Measurements from ENCODE around the gene VRTN.
"Not testable (repeated sequence)": the region's sequence is repeated elsewhere in the genome, so short reads cannot be mapped to it uniquely, and the experiment has no call there.

The VRTN gene

DNA sequence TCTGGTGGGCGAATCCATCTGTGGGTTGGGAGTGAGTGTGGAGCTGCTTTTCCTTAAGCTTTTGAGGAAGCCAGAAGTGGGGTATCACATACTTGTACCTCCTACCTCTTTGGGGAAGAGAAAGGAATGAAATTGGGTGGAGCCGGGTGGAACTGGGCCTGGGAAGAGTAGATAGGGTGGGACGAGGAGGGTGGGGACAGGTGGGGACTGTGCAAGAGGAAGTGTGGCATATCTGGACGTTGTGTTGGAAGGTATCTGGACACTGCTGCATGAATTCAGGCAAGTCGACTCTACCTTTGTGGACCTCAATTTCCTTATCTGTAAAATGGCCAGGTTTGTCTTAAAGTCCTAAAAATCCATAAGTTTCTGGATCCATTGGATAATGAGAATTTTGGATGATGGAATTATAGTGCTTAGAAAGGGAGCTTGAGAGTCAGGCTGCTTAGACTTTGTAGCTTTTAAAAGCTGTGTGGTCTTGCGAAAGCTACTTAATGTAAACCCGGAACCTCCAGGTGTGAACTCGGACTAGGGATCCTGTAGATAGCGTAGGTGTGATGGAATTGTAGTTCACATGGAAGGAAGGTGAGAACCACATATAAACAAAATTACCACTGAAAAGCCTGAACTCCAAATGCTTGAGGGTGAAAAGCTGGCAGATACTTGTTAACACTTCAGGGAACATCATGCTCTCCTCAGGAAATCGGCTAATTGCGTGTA is 2.1 kb downstream of the VRTN start:
- no peak for DNase-seq

GRCh38 chr14:74350928-74351323 is 2.7 kb downstream of the VRTN start:
- no peak for DNase-seq

- DNase-seq = no peak
Measured at GRCh38 chr14:74356892-74357575, 8.8 kb downstream of the VRTN start.

GRCh38 chr14:74357585-74357984 is 9.3 kb downstream of the VRTN start:
- DNase-seq = no peak

DNA sequence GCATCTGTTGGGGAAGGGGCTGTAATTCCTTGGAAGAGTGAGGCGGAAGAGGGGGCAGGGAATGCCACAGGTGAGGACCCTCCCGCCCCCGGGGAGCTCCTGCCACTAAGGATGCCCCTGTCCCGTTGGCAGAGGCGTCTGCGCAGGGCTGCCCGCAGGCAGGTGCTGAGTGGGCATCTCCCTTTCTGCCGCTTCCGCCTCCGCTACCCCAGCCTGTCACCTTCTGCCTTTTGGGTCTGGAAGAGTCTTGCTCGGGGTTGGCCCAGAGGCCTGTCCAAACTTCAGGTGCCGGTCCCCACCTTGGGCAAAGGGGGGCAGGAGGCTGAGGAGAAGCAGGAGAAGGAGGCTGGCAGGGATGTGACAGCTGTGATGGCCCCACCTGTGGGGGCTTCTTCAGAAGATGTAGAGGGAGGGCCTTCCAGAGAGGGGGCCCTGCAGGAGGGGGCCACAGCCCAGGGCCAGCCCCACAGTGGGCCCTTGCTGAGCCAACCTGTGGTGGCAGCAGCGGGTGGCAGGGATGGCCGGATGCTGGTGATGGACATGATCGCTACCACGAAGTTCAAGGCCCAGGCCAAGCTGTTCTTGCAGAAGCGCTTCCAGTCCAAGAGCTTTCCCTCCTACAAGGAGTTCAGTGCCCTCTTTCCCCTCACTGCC is 10.0 kb downstream of the VRTN start:
- no peak for DNase-seq

- no peak for DNase-seq
Measured at GRCh38 chr14:74360163-74360562, 11.9 kb downstream of the VRTN start.

- peak; percentile 63 for DNase-seq
Measured at GRCh38 chr14:74362361-74362915, 14.2 kb downstream of the VRTN start.

GRCh38 chr14:74364271-74364880 is 16.1 kb downstream of the VRTN start:
- DNase-seq = no peak

- no peak for DNase-seq
Measured at GRCh38 chr14:74368026-74368425, 19.8 kb downstream of the VRTN start.

DNA sequence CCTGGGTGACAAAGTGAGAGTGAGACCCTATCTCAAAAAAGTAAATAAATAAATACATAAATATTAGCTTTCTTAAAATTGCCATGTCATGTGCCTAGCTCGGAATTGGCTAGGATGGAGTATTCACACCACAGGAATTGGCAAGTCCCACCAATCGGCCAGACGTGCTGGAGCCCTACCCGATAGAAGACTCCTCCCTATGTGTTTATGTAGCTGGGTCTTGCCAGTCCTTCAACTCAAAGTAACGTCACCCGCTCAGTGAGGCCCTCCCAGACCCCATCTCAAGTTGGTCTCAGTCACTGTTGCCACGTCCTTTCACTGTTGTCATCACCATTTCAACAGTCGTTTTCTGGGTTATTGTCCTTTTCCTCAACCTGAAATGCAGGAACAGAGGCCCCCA is 20.2 kb downstream of the VRTN start:
- DNase-seq = no peak

DNA sequence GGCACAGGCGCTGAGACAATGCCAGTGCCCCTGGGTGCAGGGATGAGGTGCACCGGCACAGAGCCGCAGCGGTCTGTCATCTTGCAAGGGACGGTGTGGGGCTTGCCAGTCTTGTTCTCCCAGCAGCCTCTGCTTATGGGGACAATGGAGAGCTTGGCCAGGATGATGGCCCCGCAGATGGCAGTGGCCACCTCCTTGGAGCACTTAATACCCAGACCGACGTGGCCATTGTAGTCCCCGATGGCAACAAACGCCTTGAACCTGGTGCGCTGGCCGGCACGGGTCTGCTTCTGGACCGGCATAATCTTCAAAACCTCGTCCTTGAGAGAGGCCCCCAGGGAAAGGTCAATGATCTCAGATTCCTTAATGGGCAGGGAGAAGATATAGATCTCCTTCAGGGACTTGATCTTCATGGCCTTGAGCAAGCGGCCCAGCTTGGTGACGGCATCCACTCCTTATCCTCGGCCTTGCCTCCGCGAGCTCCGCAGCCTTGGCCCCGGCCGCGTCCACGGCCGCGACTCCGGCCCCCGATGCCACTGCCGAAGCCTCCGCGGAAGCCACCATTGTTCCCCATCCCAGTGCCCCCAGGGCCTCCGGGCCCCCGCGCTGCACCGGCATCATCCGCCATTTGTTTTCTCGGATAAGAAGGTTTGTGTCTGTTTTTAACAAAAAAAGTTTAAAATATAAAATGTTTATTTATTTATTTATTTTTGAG is 29.9 kb downstream of the VRTN start:
- no peak for DNase-seq

GRCh38 chr14:74380172-74380571 is 31.9 kb downstream of the VRTN start:
- DNase-seq = no peak

- no peak for DNase-seq
Measured at GRCh38 chr14:74380845-74381244, 32.6 kb downstream of the VRTN start.

DNA sequence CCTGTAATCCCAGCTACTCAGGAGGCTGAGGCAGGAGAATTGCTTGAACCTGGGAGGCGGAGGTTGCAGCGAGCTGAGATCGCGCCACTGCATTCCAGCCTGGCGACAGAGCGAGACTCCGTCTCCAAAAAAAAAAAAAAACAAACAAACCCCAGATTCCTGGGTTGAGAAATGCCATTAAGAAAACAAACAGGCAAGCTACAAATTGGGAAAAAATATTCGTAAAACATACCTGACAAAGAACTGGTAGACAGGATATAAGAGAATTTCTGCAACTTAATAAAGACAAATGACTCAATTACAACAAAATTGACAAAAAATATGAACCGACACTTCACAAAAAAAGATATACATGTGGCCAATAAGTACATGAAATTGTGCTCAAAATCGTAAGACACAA is 33.3 kb downstream of the VRTN start:
- DNase-seq = not testable (repeated sequence)

GRCh38 chr14:74382231-74382630 is 34.0 kb downstream of the VRTN start:
- no peak for DNase-seq

GRCh38 chr14:74389980-74390379 is 41.7 kb downstream of the VRTN start:
- DNase-seq = no peak

DNA sequence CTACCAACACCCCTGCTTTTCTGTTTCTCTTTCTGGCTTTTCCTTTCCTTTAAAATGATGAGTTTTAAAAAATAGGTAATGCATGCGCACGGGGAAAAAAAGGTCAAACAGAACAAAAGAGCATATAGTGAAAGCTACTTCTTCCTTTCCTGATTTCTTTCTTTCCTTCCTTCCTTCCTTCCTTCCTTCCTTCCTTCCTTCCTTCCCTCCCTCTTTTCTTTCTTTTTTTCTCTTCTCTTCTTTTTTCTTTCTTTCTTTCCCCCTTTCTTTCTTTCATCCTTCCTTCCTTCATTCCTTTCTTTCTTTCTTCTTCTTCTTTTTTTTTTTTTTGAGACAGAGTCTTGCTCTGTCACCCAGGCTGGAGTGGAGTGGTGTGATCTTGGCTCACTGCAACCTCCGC is 42.2 kb downstream of the VRTN start:
- DNase-seq = not testable (repeated sequence)

DNA sequence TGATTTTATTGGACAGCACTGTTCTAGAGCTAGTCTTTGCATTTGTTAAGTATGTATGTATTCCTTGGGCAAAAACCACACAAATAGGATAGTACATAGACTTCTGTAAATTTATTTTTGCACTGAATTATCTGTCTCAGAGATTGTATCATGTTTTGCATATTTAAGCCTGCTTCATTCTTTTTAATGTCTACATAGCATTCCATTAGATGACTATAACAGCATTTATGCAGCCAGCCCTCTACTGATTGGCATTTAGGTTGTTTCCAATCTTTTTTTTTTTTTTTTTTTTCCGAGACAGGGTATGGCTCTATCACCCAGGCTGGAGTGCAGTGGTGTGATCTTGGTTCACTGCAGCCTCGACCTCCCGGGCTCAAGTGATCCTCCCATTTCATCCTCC is 43.2 kb downstream of the VRTN start:
- DNase-seq = no peak

DNA sequence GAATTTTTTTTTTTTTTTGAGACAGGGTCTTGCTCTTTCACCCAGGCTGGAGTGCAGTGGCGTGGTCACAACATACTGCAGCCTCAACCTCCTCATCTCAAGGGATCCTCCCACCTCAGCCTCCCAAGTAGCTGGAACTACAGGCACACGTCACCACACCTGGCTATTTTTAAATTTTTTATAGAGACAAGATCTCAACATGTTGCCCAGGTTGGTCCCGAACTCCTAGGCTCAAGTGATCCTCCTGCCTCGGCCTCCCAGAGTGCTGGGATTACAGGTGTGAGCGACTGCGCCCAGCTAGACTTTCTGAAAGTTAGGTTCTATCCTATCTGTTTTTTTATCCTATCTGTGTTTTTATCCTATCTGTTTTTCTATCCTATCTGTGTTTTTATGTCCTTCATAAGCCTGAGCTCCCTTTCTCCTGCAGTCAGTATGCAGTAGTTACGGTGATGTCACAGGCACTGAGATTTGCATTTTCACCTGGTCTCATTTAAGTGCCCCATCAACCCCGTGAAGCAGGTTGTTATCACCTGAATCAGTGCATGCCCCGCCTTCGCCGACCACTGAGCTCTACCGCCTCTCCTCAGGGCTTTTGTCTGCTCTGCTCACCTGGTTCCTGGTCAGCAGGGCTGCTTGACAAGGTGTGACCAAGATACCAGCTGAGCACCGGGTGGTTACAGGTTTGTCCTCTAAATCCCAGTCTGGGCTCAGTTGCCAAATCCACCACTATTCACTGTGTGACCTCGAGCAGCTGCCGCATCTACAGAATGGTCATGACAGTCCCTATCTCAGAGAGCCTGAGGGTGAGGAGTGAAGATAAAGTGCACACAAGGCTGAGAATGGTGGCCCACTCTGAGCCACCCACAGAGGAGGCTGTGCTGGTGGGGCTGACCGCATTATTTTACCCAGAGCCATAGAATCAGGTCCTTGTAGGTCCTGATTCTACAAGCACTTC is 44.6 kb downstream of the VRTN start:
- no peak for DNase-seq

DNA sequence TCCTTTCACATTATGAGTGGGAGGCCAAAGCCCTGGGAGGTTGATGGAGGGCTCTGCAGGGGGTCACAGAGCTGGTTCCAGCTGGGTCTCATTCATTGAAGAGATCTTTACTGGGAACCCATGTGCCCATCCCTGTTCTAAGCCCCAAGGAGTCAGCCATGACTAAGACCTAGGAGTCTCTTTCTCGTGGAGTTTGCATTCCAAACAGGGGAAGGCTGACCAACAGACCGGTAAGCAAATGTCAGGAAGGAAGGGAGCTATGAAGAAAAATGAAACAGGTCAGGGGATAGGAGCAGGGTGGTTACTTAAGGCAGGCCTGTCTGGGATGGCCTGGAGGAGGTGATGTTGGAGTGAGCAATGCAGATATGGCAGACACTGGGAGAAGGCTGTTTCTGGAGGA is 46.3 kb downstream of the VRTN start:
- DNase-seq = no peak

DNA sequence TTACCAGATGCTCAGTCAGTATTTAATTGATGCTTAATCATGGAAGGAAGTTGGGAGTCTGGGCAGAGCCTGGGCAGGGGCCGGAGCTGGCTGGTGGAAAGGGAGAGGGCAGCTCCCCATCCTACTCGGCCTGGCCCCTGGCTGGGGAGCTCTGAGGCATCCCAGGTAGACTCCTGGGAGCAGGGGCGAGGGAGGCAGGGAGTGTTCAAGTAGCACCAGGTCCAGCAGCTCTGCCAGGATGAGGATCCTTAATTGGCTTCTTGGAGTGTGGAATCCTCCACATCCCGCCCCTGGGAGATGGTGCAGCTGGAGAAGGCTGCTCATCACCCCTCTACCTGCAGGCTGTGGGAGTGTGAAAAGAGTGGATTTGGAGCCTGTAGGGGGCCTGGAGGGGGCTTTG is 46.8 kb downstream of the VRTN start:
- no peak for DNase-seq

Measured in activated CD4-positive, alpha-beta T cell treated with anti-CD3 and anti-CD28 coated beads, Interleukin-2, amount 50 U/mL, for 16 hours (primary cell).